Measurements from ENCODE around the gene STXBP6. TPM values are rescaled to one million over a fixed set of nuclear protein-coding genes. Genes with fewer than 3 reads are reported as not detected.
"Not testable (repeated sequence)": the region's sequence is repeated elsewhere in the genome, so short reads cannot be mapped to it uniquely, and the experiment has no call there.

Gene STXBP6
- total RNA-seq, 1 donor: 0.27 TPM

- no peak for TF ChIP-seq CTCF (IDR thresholded peaks at IDR 0.05; ENCODE audit: insufficient read depth, low read length)
- no peak for DNase-seq (ENCODE audit: low read depth)
- no peak overlapping the region for H3K4me3 ChIP-seq (ENCODE audit: low read depth, low read length)
These were observed 84.4 kb downstream of the STXBP6 start for GRCh38 chr14:24965578-24965933.

- no peak overlapping the region for H3K4me3 ChIP-seq (ENCODE audit: low read depth, low read length)
- no peak for TF ChIP-seq CTCF (IDR thresholded peaks at IDR 0.05; ENCODE audit: insufficient read depth, low read length)
- DNase-seq (ENCODE audit: low read depth): no peak
These were observed 85.4 kb downstream of the STXBP6 start for GRCh38 chr14:24964591-24964990.

- no peak overlapping the region for H3K4me3 ChIP-seq (ENCODE audit: low read depth, low read length)
- TF ChIP-seq CTCF (IDR thresholded peaks at IDR 0.05; ENCODE audit: insufficient read depth, low read length): no peak
- DNase-seq (ENCODE audit: low read depth): no peak
These were observed 85.9 kb downstream of the STXBP6 start for GRCh38 chr14:24964048-24964447.

- not testable (repeated sequence) for H3K4me3 ChIP-seq (ENCODE audit: low read depth, low read length); DNase-seq (ENCODE audit: low read depth)
These were observed 87.8 kb downstream of the STXBP6 start for GRCh38 chr14:24962118-24962517.

GRCh38 chr14:24960816-24961215, 89.1 kb downstream of the STXBP6 start:
- no peak for TF ChIP-seq CTCF (IDR thresholded peaks at IDR 0.05; ENCODE audit: insufficient read depth, low read length)
- peak; percentile 73 for DNase-seq (ENCODE audit: low read depth)
- H3K4me3 ChIP-seq (ENCODE audit: low read depth, low read length): no peak overlapping the region

GRCh38 chr14:24959791-24960331, 90.1 kb downstream of the STXBP6 start:
- no peak overlapping the region for H3K4me3 ChIP-seq (ENCODE audit: low read depth, low read length)
- peak; percentile 37 for DNase-seq (ENCODE audit: low read depth)
- no peak for TF ChIP-seq CTCF (IDR thresholded peaks at IDR 0.05; ENCODE audit: insufficient read depth, low read length)

GRCh38 chr14:24958271-24958670, 91.7 kb downstream of the STXBP6 start:
- peak; percentile 54 for DNase-seq (ENCODE audit: low read depth)
- H3K4me3 ChIP-seq (ENCODE audit: low read depth, low read length): no peak overlapping the region
- TF ChIP-seq CTCF (IDR thresholded peaks at IDR 0.05; ENCODE audit: insufficient read depth, low read length): no peak
